Measurements from ENCODE around the gene ZC3H7A. TPM values are rescaled to one million over a fixed set of nuclear protein-coding genes. Genes with fewer than 3 reads are reported as not detected.

The ZC3H7A gene
- total and polyA plus RNA-seq, 9 of the 15 experiments (the other 6 are each of a cell fraction or from before 2014, with no cell fraction given): 19.8 to 49.1 (median 28.2) TPM

- TF ChIP-seq ZNF395 (CRISPR knock-in tag; IDR thresholded peaks at IDR 0.05) (no peak; the same call in 1 of the 2 replicates), ILK (tag; IDR thresholded peaks at IDR 0.05; ENCODE audit: borderline replicate concordance, low read depth) (no peak), NCOA4 (IDR thresholded peaks at IDR 0.05; ENCODE audit: partially characterized antibody) (no peak), JUNB (CRISPR knock-in tag; conservative IDR thresholded peaks at IDR 0.05) (no peak), ZBTB2 (IDR thresholded peaks at IDR 0.05) (peak; percentile 79), ZBTB12 (CRISPR knock-in tag; IDR thresholded peaks at IDR 0.05) (no peak), LARP7 (IDR thresholded peaks at IDR 0.05) (no peak), BHLHE40 (IDR thresholded peaks at IDR 0.05; ENCODE audit: low read length) (no peak; the same call in 1 of the 2 replicates), CBX1 (IDR thresholded peaks at IDR 0.05; ENCODE audit: low read depth) (peak; percentile 74; the same call in 1 of the 2 replicates), NEUROD1 (IDR thresholded peaks at IDR 0.05; ENCODE audit: borderline replicate concordance, low read depth, low read length, partially characterized antibody) (no peak), SMARCA4 (IDR thresholded peaks at IDR 0.05) (peak; percentile 40; the same call in 1 of the 2 replicates), ATF1 (CRISPR knock-in tag; IDR thresholded peaks at IDR 0.05) (no peak; the same call in 1 of the 2 replicates), ATF1 (tag; IDR thresholded peaks at IDR 0.05) (peak; percentile 93), HNRNPK (IDR thresholded peaks at IDR 0.05; ENCODE audit: low read depth, low read length, poor library complexity, severe bottlenecking) (peak; percentile 15), POLR2B (IDR thresholded peaks at IDR 0.05; ENCODE audit: low read depth, partially characterized antibody) (peak; percentile 55), NR1H2 (CRISPR knock-in tag; IDR thresholded peaks at IDR 0.05) (no peak), ZNF699 (CRISPR knock-in tag; IDR thresholded peaks at IDR 0.05; ENCODE audit: insufficient replicate concordance) (no peak), STAT6 (CRISPR knock-in tag; IDR thresholded peaks at IDR 0.05) (no peak), ZKSCAN3 (CRISPR knock-in tag; IDR thresholded peaks at IDR 0.05) (no peak)
Observed at GRCh38 chr16:11742536-11743307, 54.3 kb downstream of the ZC3H7A start, which contains the start of gene TXNDC11 (continued).
